Dermis blood vessel endothelial cell (primary cell): ENCODE results near the gene ARHGEF11. TPM values are rescaled to one million over a fixed set of nuclear protein-coding genes. Genes with fewer than 3 reads are reported as not detected.

ENCODE experiments used
- DNase-seq: peaks from one replicate; pipeline ENCODE4 v3.0.0; 2010
- total RNA-seq: library from RNA; depleted of rRNA; stranded (reverse); fragments of >200 nt; gene quantifications from 2 replicates; pipeline ENCODE4 v1.2.3, GENCODE V29; 2014

ARHGEF11 gene
- total RNA-seq, 1 donor from 2014 or later = 22.0 TPM

- DNase-seq = no peak
Observed at GRCh38 chr1:156908541-156908940, 137.0 kb downstream of the ARHGEF11 start.

GRCh38 chr1:156906206-156906906, 139.2 kb downstream of the ARHGEF11 start:
- no peak for DNase-seq

GRCh38 chr1:156905651-156906050, 139.9 kb downstream of the ARHGEF11 start:
- DNase-seq = no peak

GRCh38 chr1:156905176-156905575, 140.4 kb downstream of the ARHGEF11 start:
- no peak for DNase-seq

GRCh38 chr1:156904187-156904959, 141.2 kb downstream of the ARHGEF11 start:
- DNase-seq = peak; percentile 42

GRCh38 chr1:156903328-156904091, 142.0 kb downstream of the ARHGEF11 start:
- no peak for DNase-seq

- peak; percentile 38 for DNase-seq
Observed at GRCh38 chr1:156901966-156902915, 143.3 kb downstream of the ARHGEF11 start.

GRCh38 chr1:156901590-156901900, 144.0 kb downstream of the ARHGEF11 start:
- DNase-seq = no peak

GRCh38 chr1:156900896-156901589, 144.5 kb downstream of the ARHGEF11 start:
- DNase-seq = no peak

GRCh38 chr1:156899956-156900718, 145.4 kb downstream of the ARHGEF11 start:
- DNase-seq = peak; percentile 72

GRCh38 chr1:156898971-156899664, 146.4 kb downstream of the ARHGEF11 start:
- no peak for DNase-seq

GRCh38 chr1:156898161-156898566, 147.4 kb downstream of the ARHGEF11 start:
- DNase-seq = peak; percentile 97

- peak; percentile 51 for DNase-seq
Observed at GRCh38 chr1:156897078-156897825, 148.3 kb downstream of the ARHGEF11 start.

GRCh38 chr1:156896490-156897033, 149.0 kb downstream of the ARHGEF11 start:
- DNase-seq = peak; percentile 93

- no peak for DNase-seq
Observed at GRCh38 chr1:156895927-156896326, 149.6 kb downstream of the ARHGEF11 start.

GRCh38 chr1:156895455-156895812, 150.1 kb downstream of the ARHGEF11 start:
- peak; percentile 32 for DNase-seq

- peak; percentile 73 for DNase-seq
Observed at GRCh38 chr1:156894711-156895454, 150.7 kb downstream of the ARHGEF11 start.

- peak; percentile 37 for DNase-seq
Observed at GRCh38 chr1:156894001-156894400, 151.5 kb downstream of the ARHGEF11 start.
